ENCODE results near the gene SIX3.

DNA sequence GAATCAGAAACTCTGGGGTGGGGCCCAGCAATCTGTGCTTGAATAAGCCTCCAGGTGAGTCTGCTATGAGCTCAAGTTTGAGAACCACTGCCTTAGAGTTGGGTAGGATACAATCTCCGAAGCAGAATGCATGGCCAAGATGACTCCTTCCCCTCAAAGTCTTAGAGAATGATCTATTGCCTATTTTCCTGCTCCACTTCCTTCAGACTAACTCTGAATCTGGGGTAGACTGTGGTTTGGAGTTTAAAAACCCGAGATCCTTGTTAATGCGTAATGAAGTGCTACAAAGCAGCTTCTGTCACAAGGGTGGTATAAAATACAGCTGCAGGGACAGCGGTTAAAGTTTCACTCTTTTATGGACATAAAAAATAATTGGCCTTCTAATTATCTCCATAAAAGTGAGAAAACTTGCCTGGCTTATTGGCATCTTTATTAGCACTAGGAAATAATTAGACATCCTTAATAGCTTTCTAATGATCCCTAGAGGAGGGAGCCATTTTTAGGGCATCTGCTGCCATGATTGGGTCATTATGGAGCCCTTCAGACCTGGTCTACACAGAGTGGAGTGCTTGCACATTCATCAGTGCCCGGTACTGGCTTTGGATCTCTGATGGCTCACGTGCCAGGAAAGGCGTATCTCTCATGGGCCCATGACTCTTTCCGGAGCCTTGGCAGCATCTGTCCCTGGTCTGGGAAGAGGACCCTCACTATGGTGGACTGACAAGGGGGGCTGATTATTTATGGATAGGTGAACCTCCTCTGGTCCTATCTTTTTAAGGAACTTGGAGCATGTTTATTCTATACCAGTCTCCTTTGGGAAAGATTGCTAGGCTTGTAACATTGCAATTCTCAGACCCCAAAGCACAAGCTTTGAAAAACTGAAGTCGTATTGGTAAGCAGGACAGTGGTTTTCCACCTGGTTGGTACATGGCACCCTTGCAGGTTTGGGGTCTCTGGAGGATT, 39.5 kb downstream of the SIX3 start:
- TF ChIP-seq, protein P1, sequence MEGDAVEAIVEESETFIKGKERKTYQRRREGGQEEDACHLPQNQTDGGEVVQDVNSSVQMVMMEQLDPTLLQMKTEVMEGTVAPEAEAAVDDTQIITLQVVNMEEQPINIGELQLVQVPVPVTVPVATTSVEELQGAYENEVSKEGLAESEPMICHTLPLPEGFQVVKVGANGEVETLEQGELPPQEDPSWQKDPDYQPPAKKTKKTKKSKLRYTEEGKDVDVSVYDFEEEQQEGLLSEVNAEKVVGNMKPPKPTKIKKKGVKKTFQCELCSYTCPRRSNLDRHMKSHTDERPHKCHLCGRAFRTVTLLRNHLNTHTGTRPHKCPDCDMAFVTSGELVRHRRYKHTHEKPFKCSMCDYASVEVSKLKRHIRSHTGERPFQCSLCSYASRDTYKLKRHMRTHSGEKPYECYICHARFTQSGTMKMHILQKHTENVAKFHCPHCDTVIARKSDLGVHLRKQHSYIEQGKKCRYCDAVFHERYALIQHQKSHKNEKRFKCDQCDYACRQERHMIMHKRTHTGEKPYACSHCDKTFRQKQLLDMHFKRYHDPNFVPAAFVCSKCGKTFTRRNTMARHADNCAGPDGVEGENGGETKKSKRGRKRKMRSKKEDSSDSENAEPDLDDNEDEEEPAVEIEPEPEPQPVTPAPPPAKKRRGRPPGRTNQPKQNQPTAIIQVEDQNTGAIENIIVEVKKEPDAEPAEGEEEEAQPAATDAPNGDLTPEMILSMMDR (IDR thresholded peaks at IDR 0.05 in 8 of 11, conservative IDR thresholded peaks at IDR 0.05 in 3 of 11): no peak
- TF ChIP-seq POLR2A (IDR thresholded peaks at IDR 0.05) (no peak), POLR2AphosphoS5 (IDR thresholded peaks at IDR 0.05) (no peak)

Data from spleen (tissue), 7 donors.